ENCODE data around the gene PUSL1. TPM values are rescaled to one million over a fixed set of nuclear protein-coding genes. Genes with fewer than 3 reads are reported as not detected.

The PUSL1 gene
- total and polyA plus RNA-seq, 11 donors = 6.8 to 17.7 (median 10.3) TPM

DNA sequence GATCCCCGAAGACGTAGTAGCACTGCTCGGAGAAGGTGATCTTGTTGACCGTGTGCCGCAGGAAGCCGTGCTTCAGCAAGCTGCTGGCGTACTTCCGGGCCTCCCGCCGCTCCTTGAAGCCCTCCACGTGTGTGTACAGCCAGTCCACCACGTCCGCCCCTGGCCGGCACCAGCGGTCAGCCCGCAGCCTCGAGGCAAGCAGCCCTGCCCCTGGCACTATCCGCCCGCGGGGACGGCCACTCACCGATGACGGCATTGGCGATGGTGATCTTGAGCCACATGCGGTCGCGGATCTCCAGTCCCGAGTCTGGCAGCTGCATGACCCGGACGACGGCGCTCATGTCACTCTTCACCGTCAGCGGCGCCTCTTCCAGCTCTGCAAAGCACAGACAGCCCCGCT lies 29.9 kb downstream of the PUSL1 start:
- DNase-seq = no peak

DNA sequence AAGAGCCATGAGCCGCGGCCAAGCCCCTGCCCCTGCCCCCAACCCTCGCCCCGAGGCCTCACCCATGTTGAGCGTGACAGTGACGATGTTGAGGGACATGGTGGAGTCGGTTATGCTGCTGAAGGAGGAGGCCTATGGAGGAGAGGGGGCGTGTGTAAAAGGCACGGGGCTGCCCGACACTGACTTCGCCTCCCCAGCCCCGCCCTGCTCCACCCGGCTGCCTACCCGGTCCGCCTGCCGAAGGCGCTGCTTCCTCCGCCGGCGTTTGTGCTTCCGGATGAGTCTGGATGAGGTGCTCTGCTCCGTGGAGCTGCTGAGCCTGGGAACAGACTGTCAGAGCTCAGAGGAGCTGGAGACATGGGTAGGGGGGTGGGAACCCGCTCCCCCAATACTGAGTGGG lies 31.8 kb downstream of the PUSL1 start:
- H3K27ac ChIP-seq = no peak overlapping the region
- intact Hi-C loops (cut with DNase I) = no loop called here
- peaks cover 0 to 23% (median 5%) of the 10 kb centered on the region in 12 donors for H3K4me1 ChIP-seq
- H3K27me3 ChIP-seq = no peaks in the 10 kb centered on the region
- DNase-seq (no peak), ATAC-seq (no peak)
- TF ChIP-seq, protein P1, sequence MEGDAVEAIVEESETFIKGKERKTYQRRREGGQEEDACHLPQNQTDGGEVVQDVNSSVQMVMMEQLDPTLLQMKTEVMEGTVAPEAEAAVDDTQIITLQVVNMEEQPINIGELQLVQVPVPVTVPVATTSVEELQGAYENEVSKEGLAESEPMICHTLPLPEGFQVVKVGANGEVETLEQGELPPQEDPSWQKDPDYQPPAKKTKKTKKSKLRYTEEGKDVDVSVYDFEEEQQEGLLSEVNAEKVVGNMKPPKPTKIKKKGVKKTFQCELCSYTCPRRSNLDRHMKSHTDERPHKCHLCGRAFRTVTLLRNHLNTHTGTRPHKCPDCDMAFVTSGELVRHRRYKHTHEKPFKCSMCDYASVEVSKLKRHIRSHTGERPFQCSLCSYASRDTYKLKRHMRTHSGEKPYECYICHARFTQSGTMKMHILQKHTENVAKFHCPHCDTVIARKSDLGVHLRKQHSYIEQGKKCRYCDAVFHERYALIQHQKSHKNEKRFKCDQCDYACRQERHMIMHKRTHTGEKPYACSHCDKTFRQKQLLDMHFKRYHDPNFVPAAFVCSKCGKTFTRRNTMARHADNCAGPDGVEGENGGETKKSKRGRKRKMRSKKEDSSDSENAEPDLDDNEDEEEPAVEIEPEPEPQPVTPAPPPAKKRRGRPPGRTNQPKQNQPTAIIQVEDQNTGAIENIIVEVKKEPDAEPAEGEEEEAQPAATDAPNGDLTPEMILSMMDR (IDR thresholded peaks at IDR 0.05) = no peak
- no peak for TF ChIP-seq POLR2A (IDR thresholded peaks at IDR 0.05)
- H3K9me3 ChIP-seq = no peaks in the 10 kb centered on the region
- H3K36me3 ChIP-seq = peaks cover 0 to 58% (median 41%) of the 10 kb centered on the region in 9 donors
- no peak overlapping the region for H3K4me3 ChIP-seq
- 88 to 93% (median 90%) methylated on average over 17 to 23 of the region's 23 CpGs for WGBS, 4 donors

More for the DNA sequence above, 29.9 kb downstream of the PUSL1 start:
- Histone ChIP-seq H3K27ac (no peak overlapping the region), H3K36me3 (peaks cover 0 to 58% (median 41%) of the 10 kb centered on the region in 9 donors), H3K9me3 (no peaks in the 10 kb centered on the region), H3K4me1 (peaks cover 0 to 4% (median 0%) of the 10 kb centered on the region in 12 donors), H3K4me3 (no peak overlapping the region), H3K27me3 (no peaks in the 10 kb centered on the region)
- TF ChIP-seq, protein P1 (IDR thresholded peaks at IDR 0.05) = no peak
- TF ChIP-seq POLR2A (IDR thresholded peaks at IDR 0.05) = no peak
- intact Hi-C loops (cut with DNase I) = no loop called here
- ATAC-seq = no peak
- WGBS, 4 donors = 95 to 99% (median 97%) methylated on average over 14 to 36 of the region's 36 CpGs

GRCh38 chr1:1340791-1341548 lies 32.6 kb downstream of the PUSL1 start:
- no peak for DNase-seq
- Histone ChIP-seq H3K27ac (no peak overlapping the region), H3K27me3 (no peaks in the 10 kb centered on the region), H3K9me3 (no peaks in the 10 kb centered on the region), H3K4me3 (no peak overlapping the region), H3K36me3 (peaks cover 0 to 54% (median 41%) of the 10 kb centered on the region in 9 donors), H3K4me1 (peaks cover 0 to 31% (median 13%) of the 10 kb centered on the region in 12 donors)
- WGBS, 4 donors = 92 to 93% (median 92%) methylated on average over 36 of the region's 36 CpGs
- ATAC-seq = no peak
- TF ChIP-seq POLR2A (IDR thresholded peaks at IDR 0.05) = no peak
- TF ChIP-seq, protein P1 (IDR thresholded peaks at IDR 0.05) = no peak
- intact Hi-C loops (cut with DNase I) = no loop called here

DNA sequence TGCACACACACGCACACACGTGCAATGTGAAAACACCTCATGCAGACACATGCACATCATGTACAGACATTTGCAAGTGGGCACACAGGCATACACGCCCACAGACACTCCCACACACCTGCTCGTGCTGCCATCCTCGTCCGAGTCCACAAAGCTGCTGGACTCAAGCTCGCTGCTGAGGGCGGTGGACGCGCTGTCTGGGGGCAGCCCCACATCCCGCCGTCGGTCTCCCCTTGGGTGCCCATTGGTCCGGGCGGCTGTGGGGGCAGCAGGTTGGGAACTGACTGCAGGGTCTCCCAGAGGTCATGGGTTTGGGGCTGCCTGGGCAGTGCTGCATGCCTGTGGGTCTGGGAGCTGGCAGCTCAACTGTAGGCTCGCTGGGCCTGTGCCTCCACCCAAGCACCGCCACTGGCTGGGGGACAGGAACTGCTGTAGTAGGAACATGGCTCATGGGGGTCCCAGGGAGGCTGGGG lies 33.2 kb downstream of the PUSL1 start:
- 93 to 95% (median 94%) methylated on average over 7 to 17 of the region's 17 CpGs for WGBS, 4 donors
- no peak overlapping the region for H3K27ac ChIP-seq
- H3K4me1 ChIP-seq = peaks cover 0 to 37% (median 19%) of the 10 kb centered on the region in 12 donors
- intact Hi-C loops (cut with DNase I) = no loop called here
- DNase-seq (no peak), ATAC-seq (no peak)
- H3K27me3 ChIP-seq = no peaks in the 10 kb centered on the region
- peaks cover 0 to 50% (median 39%) of the 10 kb centered on the region in 9 donors for H3K36me3 ChIP-seq
- no peaks in the 10 kb centered on the region for H3K9me3 ChIP-seq
- H3K4me3 ChIP-seq = no peak overlapping the region
- TF ChIP-seq, protein P1 (IDR thresholded peaks at IDR 0.05) = no peak
- TF ChIP-seq POLR2A (IDR thresholded peaks at IDR 0.05) = no peak
